ENCODE measurements around the gene TEDDM1.

DNA sequence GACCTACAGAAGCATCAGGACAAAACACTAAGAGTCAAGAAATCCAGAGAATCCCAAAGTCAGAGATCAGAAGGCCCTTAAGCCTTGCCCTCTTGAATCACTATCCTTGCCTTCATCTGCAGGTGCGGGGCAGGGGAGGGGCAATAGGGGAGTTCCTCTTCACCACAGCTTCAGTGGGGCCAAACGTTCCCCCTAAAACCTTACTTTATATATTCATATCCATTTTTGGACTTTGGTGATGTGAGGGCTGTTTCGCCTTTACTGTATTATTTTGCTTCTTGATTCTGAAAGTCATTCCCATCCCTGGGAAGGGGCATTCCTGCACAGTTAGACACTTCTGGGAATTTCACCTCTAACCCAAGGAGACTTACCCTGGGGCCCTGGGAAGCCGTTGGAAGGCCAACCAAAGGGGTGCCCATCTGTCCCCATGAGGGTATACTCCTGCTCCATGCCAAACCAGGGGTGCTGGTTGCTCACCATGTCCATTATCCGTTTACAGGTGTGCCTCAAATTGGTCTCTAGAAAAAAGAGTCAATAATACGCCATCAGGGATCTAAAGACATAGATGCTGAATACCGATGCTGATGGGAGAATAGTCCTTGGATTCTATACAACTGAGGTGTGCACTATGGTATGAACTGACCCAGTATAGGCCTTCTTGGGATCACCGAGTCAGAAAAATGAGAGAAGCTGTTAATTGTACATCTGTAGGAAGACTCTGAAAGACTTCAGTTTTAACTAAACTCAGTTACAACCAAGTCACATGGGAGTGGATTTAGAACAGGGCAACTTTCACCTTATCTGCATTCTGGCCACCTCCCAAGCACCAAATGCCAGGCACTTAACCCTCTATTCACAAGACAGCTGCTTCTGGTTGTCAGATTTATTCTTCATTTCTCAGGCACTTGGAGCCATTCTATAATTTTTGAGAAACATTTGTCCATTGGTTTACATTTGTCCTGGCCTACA lies 14.3 kb downstream of the TEDDM1 start:
- TF ChIP-seq, protein P1, sequence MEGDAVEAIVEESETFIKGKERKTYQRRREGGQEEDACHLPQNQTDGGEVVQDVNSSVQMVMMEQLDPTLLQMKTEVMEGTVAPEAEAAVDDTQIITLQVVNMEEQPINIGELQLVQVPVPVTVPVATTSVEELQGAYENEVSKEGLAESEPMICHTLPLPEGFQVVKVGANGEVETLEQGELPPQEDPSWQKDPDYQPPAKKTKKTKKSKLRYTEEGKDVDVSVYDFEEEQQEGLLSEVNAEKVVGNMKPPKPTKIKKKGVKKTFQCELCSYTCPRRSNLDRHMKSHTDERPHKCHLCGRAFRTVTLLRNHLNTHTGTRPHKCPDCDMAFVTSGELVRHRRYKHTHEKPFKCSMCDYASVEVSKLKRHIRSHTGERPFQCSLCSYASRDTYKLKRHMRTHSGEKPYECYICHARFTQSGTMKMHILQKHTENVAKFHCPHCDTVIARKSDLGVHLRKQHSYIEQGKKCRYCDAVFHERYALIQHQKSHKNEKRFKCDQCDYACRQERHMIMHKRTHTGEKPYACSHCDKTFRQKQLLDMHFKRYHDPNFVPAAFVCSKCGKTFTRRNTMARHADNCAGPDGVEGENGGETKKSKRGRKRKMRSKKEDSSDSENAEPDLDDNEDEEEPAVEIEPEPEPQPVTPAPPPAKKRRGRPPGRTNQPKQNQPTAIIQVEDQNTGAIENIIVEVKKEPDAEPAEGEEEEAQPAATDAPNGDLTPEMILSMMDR (IDR thresholded peaks at IDR 0.05), result no peak
- TF ChIP-seq ZFX (IDR thresholded peaks at IDR 0.05; ENCODE audit: borderline replicate concordance), result no peak

Data from 22Rv1 (cell line).